GM13976 (cell line): Measurements from ENCODE around the gene IZUMO4.
"Not testable (repeated sequence)": the region's sequence is repeated elsewhere in the genome, so short reads cannot be mapped to it uniquely, and the experiment has no call there.

Experiments
- DNase-seq: peaks from one replicate; pipeline ENCODE4 v3.0.0; 2012; ENCODE audit warnings: low spot score
- in situ Hi-C: fragments of 300-500 bp; cut with MboI; formaldehyde crosslinking; loops from one replicate; pipeline ENCODE4 v1.12.0; 2022; ENCODE audit warnings: low sequenced_read_pairs, mixed read lengths, inconsistent platforms; ENCODE audit not compliant: unreplicated experiment
- TF ChIP-seq, protein P1 (sequence below): IDR thresholded peaks from 2 replicates; pipeline ENCODE4 v1.5.1; 2012; ENCODE audit warnings: borderline replicate concordance, mild to moderate bottlenecking; ENCODE audit not compliant: insufficient read depth; ENCODE audit errors: extremely low read depth, missing control alignments, control extremely low read depth

IZUMO4 gene

DNA sequence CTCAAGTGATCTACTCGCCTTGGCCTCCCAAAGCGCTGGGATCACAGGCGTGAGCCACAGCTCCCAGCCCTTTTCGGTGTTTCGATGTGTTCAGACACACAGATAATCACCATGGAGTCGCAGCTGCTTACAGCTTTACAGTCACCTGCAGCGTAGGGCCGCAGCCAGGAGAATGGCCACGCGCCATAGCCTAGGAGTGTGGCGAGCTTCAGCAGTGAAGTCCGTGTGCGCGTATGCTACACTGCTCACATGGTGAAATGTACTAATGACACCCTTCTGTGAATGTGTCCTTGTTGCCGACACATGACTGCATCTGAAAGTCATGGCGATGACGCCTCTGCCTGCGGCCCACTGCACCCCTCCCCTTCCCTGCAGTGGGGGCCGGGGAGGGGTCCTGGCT, 31.0 kb downstream of the IZUMO4 start:
- in situ Hi-C loops: no loop called here
- TF ChIP-seq, protein P1, sequence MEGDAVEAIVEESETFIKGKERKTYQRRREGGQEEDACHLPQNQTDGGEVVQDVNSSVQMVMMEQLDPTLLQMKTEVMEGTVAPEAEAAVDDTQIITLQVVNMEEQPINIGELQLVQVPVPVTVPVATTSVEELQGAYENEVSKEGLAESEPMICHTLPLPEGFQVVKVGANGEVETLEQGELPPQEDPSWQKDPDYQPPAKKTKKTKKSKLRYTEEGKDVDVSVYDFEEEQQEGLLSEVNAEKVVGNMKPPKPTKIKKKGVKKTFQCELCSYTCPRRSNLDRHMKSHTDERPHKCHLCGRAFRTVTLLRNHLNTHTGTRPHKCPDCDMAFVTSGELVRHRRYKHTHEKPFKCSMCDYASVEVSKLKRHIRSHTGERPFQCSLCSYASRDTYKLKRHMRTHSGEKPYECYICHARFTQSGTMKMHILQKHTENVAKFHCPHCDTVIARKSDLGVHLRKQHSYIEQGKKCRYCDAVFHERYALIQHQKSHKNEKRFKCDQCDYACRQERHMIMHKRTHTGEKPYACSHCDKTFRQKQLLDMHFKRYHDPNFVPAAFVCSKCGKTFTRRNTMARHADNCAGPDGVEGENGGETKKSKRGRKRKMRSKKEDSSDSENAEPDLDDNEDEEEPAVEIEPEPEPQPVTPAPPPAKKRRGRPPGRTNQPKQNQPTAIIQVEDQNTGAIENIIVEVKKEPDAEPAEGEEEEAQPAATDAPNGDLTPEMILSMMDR: no peak
- no peak for DNase-seq

DNA sequence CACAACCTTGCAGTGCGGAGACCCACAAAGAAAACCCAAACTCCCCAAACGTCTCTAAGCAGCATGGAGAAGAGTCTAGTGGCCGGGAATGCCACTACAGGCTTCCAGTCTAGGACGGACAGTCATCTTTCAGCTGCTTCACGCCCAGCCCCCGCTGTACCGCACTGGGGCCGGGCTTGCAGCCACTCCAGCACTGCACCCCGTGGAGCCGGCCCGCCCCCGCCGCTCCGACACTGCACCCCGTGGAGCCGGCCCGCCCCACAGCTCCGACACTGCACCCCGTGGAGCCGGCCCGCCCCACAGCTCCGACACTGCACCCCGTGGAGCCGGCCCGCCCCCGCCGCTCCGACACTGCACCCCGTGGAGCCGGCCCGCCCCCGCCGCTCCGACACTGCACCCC, 31.5 kb downstream of the IZUMO4 start:
- in situ Hi-C loops, DNase-seq: not testable (repeated sequence)

DNA sequence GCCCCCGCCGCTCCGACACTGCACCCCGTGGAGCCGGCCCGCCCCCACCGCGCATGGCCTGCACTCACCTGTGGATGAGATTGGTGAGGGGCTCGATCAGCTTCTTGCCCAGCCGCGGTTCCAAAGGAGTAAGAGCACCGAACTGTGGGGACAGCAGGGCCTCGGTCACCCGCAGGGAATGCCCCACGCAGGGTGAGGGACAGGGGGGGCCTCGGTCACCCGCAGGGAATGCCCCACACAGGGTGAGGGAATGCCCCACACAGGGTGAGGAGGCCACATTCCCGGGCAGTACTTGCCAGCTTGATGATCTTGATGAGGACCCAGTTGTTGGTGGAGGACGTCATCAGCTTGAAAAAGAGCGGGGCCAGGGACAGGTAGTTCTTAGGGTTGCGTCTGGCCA, 32.3 kb downstream of the IZUMO4 start:
- no peak for DNase-seq
- in situ Hi-C loops: no loop called here
- TF ChIP-seq, protein P1: no peak

DNA sequence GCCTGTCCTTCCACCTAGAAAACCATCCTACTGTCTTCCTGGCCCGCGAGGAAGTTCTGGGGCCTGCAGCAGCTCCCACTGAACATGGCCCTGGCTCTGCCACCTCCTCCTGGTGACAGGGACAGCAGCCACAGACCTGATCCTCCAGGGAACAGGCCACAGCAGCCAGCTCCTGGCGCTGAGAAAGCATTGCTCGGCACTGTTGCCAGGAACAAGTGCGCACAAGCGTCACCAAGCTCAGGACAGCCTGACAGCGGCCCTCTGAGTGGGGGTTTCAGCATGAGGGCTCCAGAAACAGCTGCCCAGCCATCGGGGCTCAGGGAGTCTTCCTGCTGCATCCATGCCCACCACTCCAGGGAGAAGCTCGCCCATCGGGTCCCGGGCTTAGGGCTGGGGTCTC, 32.8 kb downstream of the IZUMO4 start:
- in situ Hi-C loops: no loop called here
- TF ChIP-seq, protein P1: no peak
- DNase-seq: no peak

DNA sequence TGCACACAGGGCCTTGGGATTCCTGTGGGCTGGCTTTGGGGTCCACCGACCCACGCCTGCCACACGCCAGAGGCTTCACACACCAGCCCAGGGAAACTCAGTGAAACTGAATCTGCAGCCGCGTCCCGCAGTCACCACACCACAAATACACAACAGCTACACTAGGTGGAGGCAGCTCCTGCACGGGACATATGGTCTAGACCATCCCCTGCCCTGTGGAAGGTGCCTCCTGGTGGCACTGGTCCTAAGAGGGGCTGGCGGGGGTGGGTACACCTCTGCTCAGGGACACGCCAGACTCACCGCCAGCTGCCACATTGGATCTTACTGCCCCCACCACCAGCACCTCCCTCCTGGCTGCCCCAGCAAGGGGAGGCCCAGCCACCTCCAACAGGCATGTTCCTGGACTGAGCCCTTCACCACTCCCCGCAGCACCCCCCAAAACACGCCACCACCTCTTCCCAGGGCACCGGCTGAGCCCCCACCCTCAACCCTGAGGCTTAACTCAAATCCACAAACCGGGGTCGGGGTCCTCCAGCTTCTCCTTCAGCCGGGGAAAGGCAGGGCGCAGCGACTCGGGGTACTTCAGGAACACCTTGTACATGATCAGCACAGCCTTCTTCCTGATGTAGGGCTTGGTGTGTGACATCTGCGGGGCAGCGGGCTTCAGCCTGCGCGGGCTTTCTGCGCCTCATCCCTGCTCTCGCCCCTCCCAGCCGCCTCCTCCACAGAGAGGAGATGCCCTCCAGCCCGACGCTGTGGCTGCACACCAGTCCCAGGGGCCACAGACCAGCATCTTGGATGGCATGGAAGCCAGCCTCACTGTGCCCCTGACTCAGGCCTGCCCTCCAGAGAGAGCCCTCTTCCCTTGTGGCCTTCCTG, 33.4 kb downstream of the IZUMO4 start:
- TF ChIP-seq, protein P1: no peak
- no peak for DNase-seq
- in situ Hi-C loops: no loop called here

DNA sequence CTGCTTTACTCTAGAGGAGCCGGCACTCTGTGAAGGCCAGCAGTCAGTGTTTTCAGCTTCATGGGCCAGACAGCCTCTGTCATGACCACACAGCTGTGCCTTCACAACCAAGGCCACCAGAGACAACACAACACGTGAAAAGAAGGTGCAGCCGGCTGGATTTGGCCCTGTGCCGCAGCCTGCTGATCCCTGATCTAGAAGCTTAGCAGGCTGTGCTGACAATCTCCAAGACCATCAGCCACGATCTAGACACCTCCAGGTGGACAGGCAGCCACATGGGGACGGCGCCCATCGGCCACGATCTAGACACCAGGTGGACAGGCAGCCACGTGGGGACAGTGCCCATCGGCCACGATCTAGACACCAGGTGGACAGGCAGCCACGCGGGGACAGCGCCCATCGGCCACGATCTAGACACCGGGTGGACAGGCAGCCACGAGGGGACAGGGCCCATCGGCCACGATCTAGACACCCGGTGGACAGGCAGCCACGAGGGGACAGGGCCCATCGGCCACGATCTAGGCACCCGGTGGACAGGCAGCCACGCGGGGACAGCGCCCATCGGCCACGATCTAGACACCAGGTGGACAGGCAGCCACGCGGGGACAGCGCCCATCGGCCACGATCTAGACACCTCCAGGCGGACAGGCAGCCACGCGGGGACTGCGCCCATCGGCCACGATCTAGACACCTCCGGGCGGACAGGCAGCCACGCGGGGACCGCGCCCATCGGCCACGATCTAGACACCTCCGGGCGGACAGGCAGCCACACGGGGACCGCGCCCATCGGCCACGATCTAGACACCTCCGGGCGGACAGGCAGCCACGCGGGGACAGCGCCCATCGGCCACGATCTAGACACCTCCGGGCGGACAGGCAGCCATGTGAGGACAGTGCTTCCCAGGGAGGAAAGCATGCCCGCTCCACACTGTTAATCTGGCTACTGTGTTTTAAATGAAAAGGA, 34.6 kb downstream of the IZUMO4 start:
- DNase-seq, in situ Hi-C loops: not testable (repeated sequence)

DNA sequence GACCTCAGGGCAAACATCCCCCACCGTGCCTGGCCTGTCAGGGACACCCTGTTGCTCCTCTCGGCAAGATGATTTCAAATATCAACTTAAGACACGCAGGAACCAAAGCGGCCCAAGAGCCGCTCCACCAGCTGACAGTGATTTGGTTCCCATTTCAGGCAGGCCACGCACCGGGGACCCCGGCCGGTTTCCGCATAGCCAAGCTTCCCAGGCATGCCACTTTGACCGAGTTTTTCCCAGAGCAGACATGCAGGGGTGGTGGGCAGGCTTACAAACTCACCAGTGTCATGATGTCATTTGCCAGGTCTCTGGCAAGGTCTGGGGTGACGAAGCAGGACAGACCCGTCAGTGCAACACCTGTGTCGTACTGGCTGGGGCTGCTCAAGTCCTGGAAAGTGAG, 35.5 kb downstream of the IZUMO4 start:
- TF ChIP-seq, protein P1: no peak
- in situ Hi-C loops: no loop called here
- DNase-seq: no peak
